GM12878 (cell line): Measurements from ENCODE around the gene ARHGEF25. TPM values are rescaled to one million over a fixed set of nuclear protein-coding genes. Genes with fewer than 3 reads are reported as not detected.
"Not testable (repeated sequence)": the region's sequence is repeated elsewhere in the genome, so short reads cannot be mapped to it uniquely, and the experiment has no call there.

Experiments
- ATAC-seq: fragments of 200-7000 bp; cut with Tn5 transposase; 3 replicates; pipeline ENCODE4 v1.9.1; 2020; ENCODE audit warnings: mild to moderate bottlenecking, moderate library complexity
- BruUV-seq: library from RNA; stranded (reverse); fragments of 400-500 nt; replicated peaks from 2 replicates; lab custom pipeline; 2021; lab: Mats Ljungman, UMichigan
- CTCF ChIA-PET: fragments of 300-600 bp; sonication (Branson Sonifier 250); formaldehyde crosslinking; extraction: SDS; loops from one replicate; lab custom pipeline; 2021; ENCODE audit warnings: inconsistent platforms; lab: Yijun Ruan, JAX
- POLR2A ChIA-PET: fragments of 350-600 bp; formaldehyde crosslinking; extraction: SDS; loops from one replicate; lab custom pipeline; 2021; ENCODE audit warnings: inconsistent platforms; lab: Charles Lee
- RAD21 ChIA-PET: fragments of 300-600 bp; sonication (Branson Sonifier 250); formaldehyde crosslinking; loops from one replicate; lab custom pipeline; 2023; ENCODE audit warnings: antibody characterized with exemption; ENCODE audit not compliant: unreplicated experiment; lab: Charles Lee
- SMC1A ChIA-PET: fragments of 300-600 bp; sonication (Branson Sonifier 250); formaldehyde crosslinking; loops from one replicate; lab custom pipeline; 2023; ENCODE audit not compliant: unreplicated experiment, uncharacterized antibody; lab: Charles Lee
- DNase-seq: peaks from one replicate; pipeline ENCODE4 v3.0.0-alpha.2; 2011; ENCODE audit warnings: low read depth, low spot score
- FAIRE-seq: peaks from 3 replicates; lab custom pipeline; 2011; peaks lifted over from hg19 to GRCh38; lab: Jason Lieb, UNC
- H2AFZ ChIP-seq: 2 replicates; pipeline ENCODE4 v1.6.0; 2011; ENCODE audit warnings: low read depth, low read length, control low read depth; ENCODE audit not compliant: control insufficient read depth
- H3K27ac ChIP-seq: 2 replicates; pipeline ENCODE4 v1.5.1; 2011; ENCODE audit warnings: control low read depth; ENCODE audit not compliant: control insufficient read depth, insufficient read depth
- H3K27me3 ChIP-seq, 2 experiments: replicated peaks in 1 of 2; 2 replicates each; pipeline versions ENCODE4 v1.6.0 to v1.6.1; 2011; ENCODE audit warnings: low read length in 1 of 2; ENCODE audit not compliant: control insufficient read depth in 2 of 2, insufficient read depth in 2 of 2
- H3K36me3 ChIP-seq, 2 experiments: 2 replicates each; pipeline ENCODE4 v1.5.1; 2011; ENCODE audit warnings: low read length in 1 of 2; ENCODE audit not compliant: control insufficient read depth in 2 of 2, insufficient read depth in 2 of 2
- H3K4me1 ChIP-seq: 2 replicates; pipeline ENCODE4 v1.6.1; 2011; ENCODE audit warnings: mild to moderate bottlenecking, low read length, moderate library complexity, mixed read lengths; ENCODE audit not compliant: control insufficient read depth, insufficient read depth
- H3K4me2 ChIP-seq: 2 replicates; pipeline ENCODE4 v1.6.0; 2011; ENCODE audit warnings: control low read depth; ENCODE audit not compliant: control insufficient read depth, insufficient read depth
- H3K4me3 ChIP-seq: fragments of 200-600 bp; sonication (generic); 2 replicates; pipeline ENCODE4 v1.5.1; 2016
- H3K79me2 ChIP-seq: 2 replicates; pipeline ENCODE4 v1.6.0; 2011; ENCODE audit warnings: low read length; ENCODE audit not compliant: control insufficient read depth, insufficient read depth
- H3K9ac ChIP-seq: 2 replicates; pipeline ENCODE4 v1.8.0; 2011; ENCODE audit warnings: low read length, control low read depth, mixed read lengths; ENCODE audit not compliant: control insufficient read depth, insufficient read depth
- H3K9me3 ChIP-seq: replicated peaks from 3 replicates; pipeline ENCODE4 v1.5.1; 2011; ENCODE audit warnings: mild to moderate bottlenecking, low read length; ENCODE audit not compliant: control insufficient read depth, insufficient read depth
- H4K20me1 ChIP-seq: 2 replicates; pipeline ENCODE4 v1.6.0; 2011; ENCODE audit not compliant: control insufficient read depth, insufficient read depth
- CEBPB ChIP-seq, 2 experiments: fragments of 150-350 bp in 1 of 2; IDR thresholded peaks; 2 replicates each; pipeline ENCODE4 v1.6.1; 2012 to 2014; ENCODE audit warnings: low read depth in 2 of 2, low read length in 2 of 2, borderline replicate concordance in 1 of 2, inconsistent platforms in 1 of 2
- REST ChIP-seq: IDR thresholded peaks from 2 replicates; pipeline ENCODE4 v1.6.1; 2012; ENCODE audit warnings: mild to moderate bottlenecking, low read depth, low read length
- STAT1 ChIP-seq: fragments of 450-650 bp; conservative IDR thresholded peaks from 2 replicates; pipeline ENCODE4 v1.6.1; 2014; ENCODE audit warnings: antibody characterized with exemption, mild to moderate bottlenecking
- TCF7 ChIP-seq: IDR thresholded peaks from 2 replicates; pipeline ENCODE4 v1.6.1; 2014; ENCODE audit warnings: antibody characterized with exemption, borderline replicate concordance
- WGBS: methylation state at CpG from one replicate; pipeline ENCODE4 v1.1.6; 2016; ENCODE audit warnings: low lambda C conversion rate; ENCODE audit not compliant: insufficient replicate concordance, insufficient coverage; ENCODE audit errors: missing lambda C conversion rate; 5-methylcytosine and 5-hydroxymethylcytosine counted together
- in situ Hi-C: fragments of 300-500 bp; cut with MboI; formaldehyde crosslinking; loops from 9 replicates; pipeline ENCODE4 v1.14.3; 2018; ENCODE audit warnings: mixed read lengths
- intact Hi-C: fragments of 100-400 bp; cut with micrococcal nuclease; formaldehyde crosslinking; loops from one replicate; pipeline ENCODE4 v1.14.2; 2022; ENCODE audit not compliant: unreplicated experiment
- polyA plus RNA-seq, 11 experiments: library from polyadenylated mRNA; depleted of rRNA in 4 of 11; unstranded in 6 of 11; stranded (reverse) in 5 of 11; fragments of >200 nt; fragmentation: Nextera tagmentation in 4 of 11; fragmentation: Illumina TruSeq in 1 of 11; extraction: Ambion mirVana in 4 of 11; extraction: Trizol in 1 of 11; gene quantifications; 1 replicate in 1 of 11; 2 replicates in 10 of 11; pipeline versions ENCODE4 v1.2.1 to v1.2.3, GENCODE V29; 2011 to 2016; ENCODE audit warnings: inconsistent platforms in 2 of 11, missing spikeins in 2 of 11, low read depth in 1 of 11
- total RNA-seq, 4 experiments: library from RNA; depleted of rRNA in 3 of 4; stranded (reverse); fragments of >200 nt in 3 of 4; fragmentation: Illumina TruSeq in 1 of 4; extraction: Trizol in 1 of 4; gene quantifications; 2 replicates each; pipeline versions ENCODE4 v1.2.1 to v1.2.3, GENCODE V29; 2013 to 2021

ARHGEF25 gene
- total and polyA plus RNA-seq, 10 of the 15 experiments (the other 5 are each of a cell fraction or from before 2014, with no cell fraction given) = 0.08 to 4.5 (median 1.2) TPM; not detected in 3

GRCh38 chr12:57661376-57661775, 50.1 kb downstream of the ARHGEF25 start (continued):
- TF ChIP-seq REST = no peak
- TF ChIP-seq TCF7 = no peak
- no peak for TF ChIP-seq CEBPB (IDR thresholded peaks at IDR 0.05; ENCODE audit: borderline replicate concordance in 1 of 2, low read depth in 2 of 2, low read length in 2 of 2)
- TF ChIP-seq STAT1 = no peak

- H3K79me2 ChIP-seq, ATAC-seq, H3K4me1 ChIP-seq, CTCF ChIA-PET, SMC1A ChIA-PET, RAD21 ChIA-PET, H4K20me1 ChIP-seq, in situ Hi-C loops, H2AFZ ChIP-seq, H3K36me3 ChIP-seq, H3K4me3 ChIP-seq, POLR2A ChIA-PET, H3K9ac ChIP-seq, H3K27me3 ChIP-seq, H3K4me2 ChIP-seq, H3K9me3 ChIP-seq, DNase-seq, intact Hi-C loops, BruUV-seq, H3K27ac ChIP-seq, FAIRE-seq: not testable (repeated sequence)
- WGBS = 68% methylated on average over 30 of the region's 34 CpGs
Observed at GRCh38 chr12:57665066-57665820, 54.0 kb downstream of the ARHGEF25 start.

Other genes starting within 250 kb of the ARHGEF25 start
Only the 7 nearest of the 24 such genes appear.
- 3.1 and 4.6 TPM in 2 replicates for gene MBD6, start 88.6 kb upstream of the ARHGEF25 start, total RNA-seq (2014; rRNA removed)
- gene MBD6, start 88.6 kb upstream of the ARHGEF25 start, total RNA-seq (2014; rRNA removed; fragmentation: Illumina TruSeq; extraction: Trizol) = 3.5 and 3.7 TPM in 2 replicates
- gene MBD6, start 88.6 kb upstream of the ARHGEF25 start, total RNA-seq (2021) = 41.5 and 52.7 TPM in 2 replicates
- 2.0 and 3.8 TPM in 2 replicates for gene MBD6, start 88.6 kb upstream of the ARHGEF25 start, polyA plus RNA-seq (2011; rRNA removed)
- 5.9 and 12.7 TPM in 2 replicates for gene MBD6, start 88.6 kb upstream of the ARHGEF25 start, polyA plus RNA-seq (2014; fragmentation: Illumina TruSeq; extraction: Trizol)
- gene MBD6, start 88.6 kb upstream of the ARHGEF25 start, polyA plus RNA-seq (2014; fragmentation: Nextera tagmentation; extraction: Ambion mirVana) = 1 to 10 TPM; 1.5 to 5.5 TPM
- gene MBD6, start 88.6 kb upstream of the ARHGEF25 start, polyA plus RNA-seq (2014; rRNA removed) = 20.2 and 24.3 TPM in 2 replicates
- 1 to 10 TPM; 8.1 to 8.6 TPM for gene MBD6, start 88.6 kb upstream of the ARHGEF25 start, polyA plus RNA-seq (2016; fragmentation: Nextera tagmentation; extraction: Ambion mirVana)
- gene DCTN2, start 64.2 kb upstream of the ARHGEF25 start, total RNA-seq (2014; rRNA removed) = 80.8 and 115 TPM in 2 replicates
- gene DCTN2, start 64.2 kb upstream of the ARHGEF25 start, total RNA-seq (2014; rRNA removed; fragmentation: Illumina TruSeq; extraction: Trizol) = 81.4 and 83.9 TPM in 2 replicates
- 87.3 and 87.4 TPM in 2 replicates for gene DCTN2, start 64.2 kb upstream of the ARHGEF25 start, total RNA-seq (2021)
- 85.1 and 88.9 TPM in 2 replicates for gene DCTN2, start 64.2 kb upstream of the ARHGEF25 start, polyA plus RNA-seq (2011; rRNA removed)
- 139 and 171 TPM in 2 replicates for gene DCTN2, start 64.2 kb upstream of the ARHGEF25 start, polyA plus RNA-seq (2014; fragmentation: Illumina TruSeq; extraction: Trizol)
- 10 to 100 TPM; 32.3 to 60.7 TPM for gene DCTN2, start 64.2 kb upstream of the ARHGEF25 start, polyA plus RNA-seq (2014; fragmentation: Nextera tagmentation; extraction: Ambion mirVana)
- 113 TPM in 2 replicates for gene DCTN2, start 64.2 kb upstream of the ARHGEF25 start, polyA plus RNA-seq (2014; rRNA removed)
- gene DCTN2, start 64.2 kb upstream of the ARHGEF25 start, polyA plus RNA-seq (2016; fragmentation: Nextera tagmentation; extraction: Ambion mirVana) = 100 to 1,000 TPM; 115 to 117 TPM
- gene KIF5A, start 61.4 kb upstream of the ARHGEF25 start, total RNA-seq (2014; rRNA removed) = 1.0 and 1.1 TPM in 2 replicates
- 1.1 and 1.3 TPM in 2 replicates for gene KIF5A, start 61.4 kb upstream of the ARHGEF25 start, total RNA-seq (2014; rRNA removed; fragmentation: Illumina TruSeq; extraction: Trizol)
- 2.2 and 2.9 TPM in 2 replicates for gene KIF5A, start 61.4 kb upstream of the ARHGEF25 start, total RNA-seq (2021)
- 0.48 and 0.56 TPM in 2 replicates for gene KIF5A, start 61.4 kb upstream of the ARHGEF25 start, polyA plus RNA-seq (2011; rRNA removed)
- gene KIF5A, start 61.4 kb upstream of the ARHGEF25 start, polyA plus RNA-seq (2014; fragmentation: Illumina TruSeq; extraction: Trizol) = 2.0 and 2.2 TPM in 2 replicates
- under 1 TPM; 0.35 to 0.44 TPM for gene KIF5A, start 61.4 kb upstream of the ARHGEF25 start, polyA plus RNA-seq (2014; fragmentation: Nextera tagmentation; extraction: Ambion mirVana)
- 1.7 and 2.0 TPM in 2 replicates for gene KIF5A, start 61.4 kb upstream of the ARHGEF25 start, polyA plus RNA-seq (2014; rRNA removed)
- gene KIF5A, start 61.4 kb upstream of the ARHGEF25 start, polyA plus RNA-seq (2016; fragmentation: Nextera tagmentation; extraction: Ambion mirVana) = under 1 TPM; 0.69 to 0.92 TPM
- 13.1 and 15.0 TPM in 2 replicates for gene PIP4K2C, start 20.2 kb upstream of the ARHGEF25 start, total RNA-seq (2014; rRNA removed)
- 9.5 and 10.6 TPM in 2 replicates for gene PIP4K2C, start 20.2 kb upstream of the ARHGEF25 start, total RNA-seq (2014; rRNA removed; fragmentation: Illumina TruSeq; extraction: Trizol)
- 19.0 and 20.9 TPM in 2 replicates for gene PIP4K2C, start 20.2 kb upstream of the ARHGEF25 start, total RNA-seq (2021)
- gene PIP4K2C, start 20.2 kb upstream of the ARHGEF25 start, polyA plus RNA-seq (2011; rRNA removed) = 19.2 and 23.7 TPM in 2 replicates
- 25.1 and 34.2 TPM in 2 replicates for gene PIP4K2C, start 20.2 kb upstream of the ARHGEF25 start, polyA plus RNA-seq (2014; fragmentation: Illumina TruSeq; extraction: Trizol)
- gene PIP4K2C, start 20.2 kb upstream of the ARHGEF25 start, polyA plus RNA-seq (2014; fragmentation: Nextera tagmentation; extraction: Ambion mirVana) = 1 to 10 TPM; 4.8 to 6.0 TPM
- gene PIP4K2C, start 20.2 kb upstream of the ARHGEF25 start, polyA plus RNA-seq (2014; rRNA removed) = 13.9 and 18.4 TPM in 2 replicates
- 10 to 100 TPM; 13.3 to 16.5 TPM for gene PIP4K2C, start 20.2 kb upstream of the ARHGEF25 start, polyA plus RNA-seq (2016; fragmentation: Nextera tagmentation; extraction: Ambion mirVana)
- 7.8 and 11.1 TPM in 2 replicates for gene DTX3, start 6.6 kb upstream of the ARHGEF25 start, total RNA-seq (2014; rRNA removed)
- 5.2 and 6.0 TPM in 2 replicates for gene DTX3, start 6.6 kb upstream of the ARHGEF25 start, total RNA-seq (2014; rRNA removed; fragmentation: Illumina TruSeq; extraction: Trizol)
- gene DTX3, start 6.6 kb upstream of the ARHGEF25 start, total RNA-seq (2021) = 9.6 and 10.5 TPM in 2 replicates
- gene DTX3, start 6.6 kb upstream of the ARHGEF25 start, polyA plus RNA-seq (2011; rRNA removed) = 3.8 and 6.0 TPM in 2 replicates
- 6.1 and 9.2 TPM in 2 replicates for gene DTX3, start 6.6 kb upstream of the ARHGEF25 start, polyA plus RNA-seq (2014; fragmentation: Illumina TruSeq; extraction: Trizol)
- 1 to 10 TPM; 1.1 to 2.1 TPM for gene DTX3, start 6.6 kb upstream of the ARHGEF25 start, polyA plus RNA-seq (2014; fragmentation: Nextera tagmentation; extraction: Ambion mirVana)
- gene DTX3, start 6.6 kb upstream of the ARHGEF25 start, polyA plus RNA-seq (2014; rRNA removed) = 13.6 and 14.9 TPM in 2 replicates
- gene DTX3, start 6.6 kb upstream of the ARHGEF25 start, polyA plus RNA-seq (2016; fragmentation: Nextera tagmentation; extraction: Ambion mirVana) = 1 to 10 TPM; 2.3 to 3.0 TPM
- gene B4GALNT1, start 21.8 kb downstream of the ARHGEF25 start, total RNA-seq (2014; rRNA removed) = 0.06 TPM in 1 of 2 replicates, not detected in the other
- gene B4GALNT1, start 21.8 kb downstream of the ARHGEF25 start, total RNA-seq (2014; rRNA removed; fragmentation: Illumina TruSeq; extraction: Trizol) = 0.05 TPM in 1 of 2 replicates, not detected in the other
- 0.08 and 0.38 TPM in 2 replicates for gene B4GALNT1, start 21.8 kb downstream of the ARHGEF25 start, total RNA-seq (2021)
- gene B4GALNT1, start 21.8 kb downstream of the ARHGEF25 start, polyA plus RNA-seq (2011; rRNA removed) = 0.14 and 0.17 TPM in 2 replicates
- 0.01 TPM in 1 of 2 replicates, not detected in the other for gene B4GALNT1, start 21.8 kb downstream of the ARHGEF25 start, polyA plus RNA-seq (2014; fragmentation: Illumina TruSeq; extraction: Trizol)
- not detected for gene B4GALNT1, start 21.8 kb downstream of the ARHGEF25 start, polyA plus RNA-seq (2014; fragmentation: Nextera tagmentation; extraction: Ambion mirVana)
- gene B4GALNT1, start 21.8 kb downstream of the ARHGEF25 start, polyA plus RNA-seq (2014; rRNA removed) = 0.03 and 0.17 TPM in 2 replicates
- under 1 TPM; 0.12 to 0.24 TPM for gene B4GALNT1, start 21.8 kb downstream of the ARHGEF25 start, polyA plus RNA-seq (2016; fragmentation: Nextera tagmentation; extraction: Ambion mirVana)
- 83.4 and 83.9 TPM in 2 replicates for gene OS9, start 82.7 kb downstream of the ARHGEF25 start, total RNA-seq (2014; rRNA removed)
- gene OS9, start 82.7 kb downstream of the ARHGEF25 start, total RNA-seq (2014; rRNA removed; fragmentation: Illumina TruSeq; extraction: Trizol) = 68.8 and 74.9 TPM in 2 replicates
- gene OS9, start 82.7 kb downstream of the ARHGEF25 start, total RNA-seq (2021) = 87.2 and 101 TPM in 2 replicates
- gene OS9, start 82.7 kb downstream of the ARHGEF25 start, polyA plus RNA-seq (2011; rRNA removed) = 85.7 and 106 TPM in 2 replicates
- gene OS9, start 82.7 kb downstream of the ARHGEF25 start, polyA plus RNA-seq (2014; fragmentation: Illumina TruSeq; extraction: Trizol) = 58.2 and 82.7 TPM in 2 replicates
- 1 to 10 TPM; 5.2 to 8.4 TPM for gene OS9, start 82.7 kb downstream of the ARHGEF25 start, polyA plus RNA-seq (2014; fragmentation: Nextera tagmentation; extraction: Ambion mirVana)
- gene OS9, start 82.7 kb downstream of the ARHGEF25 start, polyA plus RNA-seq (2014; rRNA removed) = 78.6 and 79.0 TPM in 2 replicates
- 10 to 100 TPM; 78.9 to 79.4 TPM for gene OS9, start 82.7 kb downstream of the ARHGEF25 start, polyA plus RNA-seq (2016; fragmentation: Nextera tagmentation; extraction: Ambion mirVana)